Ishikawa (cell line): ENCODE results near the gene WDR86.

Experiments
- CREB1 ChIP-seq: IDR thresholded peaks from 2 replicates; pipeline ENCODE4 v1.6.1; 2012; ENCODE audit warnings: low read depth
- EGR1 ChIP-seq: IDR thresholded peaks from 2 replicates; pipeline ENCODE4 v1.6.1; 2012
- EP300 ChIP-seq: IDR thresholded peaks from 2 replicates; pipeline ENCODE4 v1.6.1; 2012; ENCODE audit warnings: borderline replicate concordance
- FOXM1 ChIP-seq: IDR thresholded peaks from 2 replicates; pipeline ENCODE4 v1.6.1; 2012; ENCODE audit warnings: low read depth, borderline replicate concordance
- MAX ChIP-seq: IDR thresholded peaks from 2 replicates; pipeline ENCODE4 v1.6.1; 2012
- RAD21 ChIP-seq: IDR thresholded peaks from 2 replicates; pipeline ENCODE4 v1.6.1; 2012; ENCODE audit warnings: low read depth
- TAF1 ChIP-seq: IDR thresholded peaks from 2 replicates; pipeline ENCODE4 v1.6.1; 2012; ENCODE audit warnings: low read depth, mild to moderate bottlenecking
- USF1 ChIP-seq: IDR thresholded peaks from 2 replicates; pipeline ENCODE4 v1.6.1; 2012
- YY1 ChIP-seq: IDR thresholded peaks from 2 replicates; pipeline ENCODE4 v1.6.1; 2012; ENCODE audit warnings: low read depth
- ZBTB7A ChIP-seq: IDR thresholded peaks from 2 replicates; pipeline ENCODE4 v1.6.1; 2012; ENCODE audit warnings: low read depth
- TF ChIP-seq, protein P1 (sequence below): IDR thresholded peaks from 2 replicates; pipeline ENCODE4 v1.6.1; 2012; ENCODE audit warnings: low read depth, mild to moderate bottlenecking

- TF ChIP-seq TAF1: no peak
- TF ChIP-seq, protein P1, sequence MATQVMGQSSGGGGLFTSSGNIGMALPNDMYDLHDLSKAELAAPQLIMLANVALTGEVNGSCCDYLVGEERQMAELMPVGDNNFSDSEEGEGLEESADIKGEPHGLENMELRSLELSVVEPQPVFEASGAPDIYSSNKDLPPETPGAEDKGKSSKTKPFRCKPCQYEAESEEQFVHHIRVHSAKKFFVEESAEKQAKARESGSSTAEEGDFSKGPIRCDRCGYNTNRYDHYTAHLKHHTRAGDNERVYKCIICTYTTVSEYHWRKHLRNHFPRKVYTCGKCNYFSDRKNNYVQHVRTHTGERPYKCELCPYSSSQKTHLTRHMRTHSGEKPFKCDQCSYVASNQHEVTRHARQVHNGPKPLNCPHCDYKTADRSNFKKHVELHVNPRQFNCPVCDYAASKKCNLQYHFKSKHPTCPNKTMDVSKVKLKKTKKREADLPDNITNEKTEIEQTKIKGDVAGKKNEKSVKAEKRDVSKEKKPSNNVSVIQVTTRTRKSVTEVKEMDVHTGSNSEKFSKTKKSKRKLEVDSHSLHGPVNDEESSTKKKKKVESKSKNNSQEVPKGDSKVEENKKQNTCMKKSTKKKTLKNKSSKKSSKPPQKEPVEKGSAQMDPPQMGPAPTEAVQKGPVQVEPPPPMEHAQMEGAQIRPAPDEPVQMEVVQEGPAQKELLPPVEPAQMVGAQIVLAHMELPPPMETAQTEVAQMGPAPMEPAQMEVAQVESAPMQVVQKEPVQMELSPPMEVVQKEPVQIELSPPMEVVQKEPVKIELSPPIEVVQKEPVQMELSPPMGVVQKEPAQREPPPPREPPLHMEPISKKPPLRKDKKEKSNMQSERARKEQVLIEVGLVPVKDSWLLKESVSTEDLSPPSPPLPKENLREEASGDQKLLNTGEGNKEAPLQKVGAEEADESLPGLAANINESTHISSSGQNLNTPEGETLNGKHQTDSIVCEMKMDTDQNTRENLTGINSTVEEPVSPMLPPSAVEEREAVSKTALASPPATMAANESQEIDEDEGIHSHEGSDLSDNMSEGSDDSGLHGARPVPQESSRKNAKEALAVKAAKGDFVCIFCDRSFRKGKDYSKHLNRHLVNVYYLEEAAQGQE: no peak
- no peak for TF ChIP-seq EP300
- TF ChIP-seq ZBTB7A: no peak
- TF ChIP-seq YY1: no peak
- no peak for TF ChIP-seq FOXM1
- no peak for TF ChIP-seq MAX
- no peak for TF ChIP-seq USF1
- no peak for TF ChIP-seq CREB1
- no peak for TF ChIP-seq RAD21
- TF ChIP-seq EGR1: no peak
Observed at GRCh38 chr7:151436446-151437158, 26.8 kb upstream of the WDR86 start.
